Nephron (organoid): ENCODE measurements around the gene PSPN.

Experiments used
- H3K27ac Mint-ChIP-seq, 3 experiments: 2 replicates each; pipeline ENCODE4 v1.8.0; 2020; ENCODE audit warnings: mixed read lengths in 3 of 3, mild to moderate bottlenecking in 2 of 3, moderate library complexity in 1 of 3
- H3K27me3 Mint-ChIP-seq: 2 replicates; pipeline ENCODE4 v1.8.0; 2021; ENCODE audit warnings: low read depth, mild to moderate bottlenecking, moderate library complexity, mixed read lengths
- H3K36me3 Mint-ChIP-seq: 2 replicates; pipeline ENCODE4 v1.8.0; 2020; ENCODE audit warnings: low read depth, mixed read lengths
- H3K4me1 Mint-ChIP-seq: 2 replicates; pipeline ENCODE4 v1.8.0; 2020; ENCODE audit warnings: mixed read lengths
- H3K4me3 Mint-ChIP-seq, 3 experiments: 2 replicates each; pipeline ENCODE4 v1.8.0; 2020; ENCODE audit warnings: mild to moderate bottlenecking in 3 of 3, mixed read lengths in 3 of 3, moderate library complexity in 2 of 3
- H3K9me3 Mint-ChIP-seq: 2 replicates; pipeline ENCODE4 v1.8.0; 2020; ENCODE audit warnings: mixed read lengths
- TF ChIP-seq, protein P1 (sequence below), 3 experiments: fragments of 200-600 bp; sonication (generic); IDR thresholded peaks; one replicate each; pipeline ENCODE4 v1.5.0; 2021; ENCODE audit warnings: antibody characterized with exemption in 3 of 3; ENCODE audit not compliant: unreplicated experiment in 3 of 3

The PSPN gene

DNA sequence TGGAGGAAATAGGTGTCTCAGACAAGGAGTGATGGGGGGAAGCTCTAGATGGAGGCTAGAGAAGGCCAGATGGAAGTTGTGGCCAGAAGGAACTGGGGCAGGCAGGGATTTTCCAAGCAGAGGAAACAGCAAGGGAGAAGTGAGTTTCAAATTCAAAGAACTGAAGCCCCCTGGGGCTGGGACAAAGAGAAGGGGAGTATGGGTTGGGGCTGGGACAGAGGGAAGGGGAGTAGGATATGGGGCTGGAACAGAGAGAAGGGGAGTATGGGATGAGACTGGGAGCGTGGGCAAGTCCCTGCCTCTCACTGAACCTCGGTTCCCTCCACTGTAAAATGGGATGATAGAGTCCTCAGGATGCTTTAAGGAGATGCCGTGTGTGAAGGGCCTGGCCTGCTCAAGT, 19.1 kb upstream of the PSPN start:
- Mint-ChIP-seq H3K36me3 (peaks cover 8% of the 10 kb centered on the region), H3K4me1 (peaks cover 25% of the 10 kb centered on the region), H3K9me3 (no peaks in the 10 kb centered on the region), H3K27ac (peak overlapping the region; percentile 99), H3K4me3 (peak overlapping the region; percentile 67 to 76 (median 76)), H3K27me3 (no peaks in the 10 kb centered on the region)
- TF ChIP-seq, protein P1, sequence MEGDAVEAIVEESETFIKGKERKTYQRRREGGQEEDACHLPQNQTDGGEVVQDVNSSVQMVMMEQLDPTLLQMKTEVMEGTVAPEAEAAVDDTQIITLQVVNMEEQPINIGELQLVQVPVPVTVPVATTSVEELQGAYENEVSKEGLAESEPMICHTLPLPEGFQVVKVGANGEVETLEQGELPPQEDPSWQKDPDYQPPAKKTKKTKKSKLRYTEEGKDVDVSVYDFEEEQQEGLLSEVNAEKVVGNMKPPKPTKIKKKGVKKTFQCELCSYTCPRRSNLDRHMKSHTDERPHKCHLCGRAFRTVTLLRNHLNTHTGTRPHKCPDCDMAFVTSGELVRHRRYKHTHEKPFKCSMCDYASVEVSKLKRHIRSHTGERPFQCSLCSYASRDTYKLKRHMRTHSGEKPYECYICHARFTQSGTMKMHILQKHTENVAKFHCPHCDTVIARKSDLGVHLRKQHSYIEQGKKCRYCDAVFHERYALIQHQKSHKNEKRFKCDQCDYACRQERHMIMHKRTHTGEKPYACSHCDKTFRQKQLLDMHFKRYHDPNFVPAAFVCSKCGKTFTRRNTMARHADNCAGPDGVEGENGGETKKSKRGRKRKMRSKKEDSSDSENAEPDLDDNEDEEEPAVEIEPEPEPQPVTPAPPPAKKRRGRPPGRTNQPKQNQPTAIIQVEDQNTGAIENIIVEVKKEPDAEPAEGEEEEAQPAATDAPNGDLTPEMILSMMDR (IDR thresholded peaks at IDR 0.05; ENCODE audit: unreplicated experiment in 3 of 3) = no peak

DNA sequence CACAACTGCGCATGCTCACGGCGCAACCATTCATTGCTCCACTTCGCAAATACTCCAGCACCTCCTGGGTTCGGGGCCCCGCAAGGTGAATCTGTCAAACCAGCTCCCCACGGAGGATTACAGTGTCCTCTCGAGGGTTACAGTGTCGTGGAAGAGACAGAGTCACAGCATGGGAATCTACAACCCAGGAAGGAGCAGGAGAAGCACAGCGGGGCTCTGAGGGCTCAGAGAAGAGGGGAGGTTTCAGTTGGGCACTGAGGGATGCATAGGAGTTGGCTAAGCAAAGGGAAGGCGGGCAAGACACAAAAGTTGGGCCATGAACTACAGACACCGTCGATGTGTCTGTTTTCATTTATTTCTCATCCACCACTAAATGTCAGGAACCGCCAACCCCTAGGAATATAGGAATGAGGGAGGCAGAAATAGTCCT, 18.3 kb upstream of the PSPN start:
- H3K27ac Mint-ChIP-seq = peak overlapping the region; percentile 99
- no peaks in the 10 kb centered on the region for H3K27me3 Mint-ChIP-seq
- TF ChIP-seq, protein P1 (IDR thresholded peaks at IDR 0.05; ENCODE audit: unreplicated experiment in 3 of 3) = no peak
- peak overlapping the region; percentile 94 to 97 (median 95) for H3K4me3 Mint-ChIP-seq
- H3K4me1 Mint-ChIP-seq = peaks cover 25% of the 10 kb centered on the region
- peaks cover 12% of the 10 kb centered on the region for H3K36me3 Mint-ChIP-seq
- no peaks in the 10 kb centered on the region for H3K9me3 Mint-ChIP-seq

DNA sequence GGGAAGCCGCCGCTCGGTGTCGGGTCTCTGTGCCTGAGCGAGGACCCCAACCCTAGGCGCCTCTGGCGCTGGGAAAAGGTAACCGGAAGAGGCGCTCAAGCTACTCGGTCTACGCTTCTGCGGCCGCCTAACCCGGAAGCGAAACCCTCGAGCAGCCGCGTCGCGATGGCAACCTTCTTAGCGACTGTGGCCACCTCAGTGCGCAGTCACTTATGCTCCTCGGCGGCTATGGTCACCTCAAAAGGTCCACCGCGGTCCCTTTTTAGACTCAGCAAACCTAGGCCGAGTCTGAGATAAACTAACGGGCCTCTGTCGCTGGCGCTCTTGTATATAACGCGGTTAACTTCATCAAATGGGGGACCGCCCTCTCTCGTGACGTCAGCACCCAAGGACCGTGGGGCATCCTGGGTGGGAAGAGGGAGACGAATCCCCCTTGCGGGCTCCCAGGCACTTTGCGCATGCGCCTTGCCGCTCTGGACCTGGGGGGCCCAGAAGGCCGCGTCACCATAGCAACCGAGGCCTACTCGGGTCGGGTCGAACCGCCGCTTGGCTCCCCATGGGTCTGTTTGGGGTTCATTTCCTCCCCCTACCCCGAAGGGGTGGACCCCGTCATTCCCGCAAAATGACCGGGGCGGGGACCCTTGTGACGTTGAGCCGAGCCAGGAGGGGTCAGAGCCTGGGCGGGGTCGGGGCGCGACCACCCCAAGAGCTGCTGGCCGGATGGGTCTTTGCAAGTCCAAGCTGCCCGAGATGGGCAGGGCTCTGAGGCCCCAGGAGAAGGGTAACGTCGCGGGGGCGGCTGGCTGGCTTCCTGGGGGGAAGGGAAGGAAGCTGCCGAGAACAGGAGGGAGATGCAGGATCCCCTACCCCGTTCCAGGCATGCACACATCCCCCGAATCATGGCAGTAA, 17.6 kb upstream of the PSPN start, which contains the start of gene GTF2F1:
Gene GTF2F1 (minus strand): TSS at position 91 of the 909 bp plus-strand sequence. CDS start 169 bp downstream, outside the sequence.
- Mint-ChIP-seq H3K27ac (peak within 1 kb of the TSS; percentile 99), H3K9me3 (no peaks in the 10 kb centered on the region), H3K4me1 (peaks cover 25% of the 10 kb centered on the region), H3K36me3 (peaks cover 15% of the 10 kb centered on the region), H3K4me3 (peak within 1 kb of the TSS; percentile 94 to 97 (median 95)), H3K27me3 (no peaks in the 10 kb centered on the region)
- TF ChIP-seq, protein P1 (IDR thresholded peaks at IDR 0.05; ENCODE audit: unreplicated experiment in 3 of 3) = peak in 2 of 3 experiments; percentile 20 to 21

DNA sequence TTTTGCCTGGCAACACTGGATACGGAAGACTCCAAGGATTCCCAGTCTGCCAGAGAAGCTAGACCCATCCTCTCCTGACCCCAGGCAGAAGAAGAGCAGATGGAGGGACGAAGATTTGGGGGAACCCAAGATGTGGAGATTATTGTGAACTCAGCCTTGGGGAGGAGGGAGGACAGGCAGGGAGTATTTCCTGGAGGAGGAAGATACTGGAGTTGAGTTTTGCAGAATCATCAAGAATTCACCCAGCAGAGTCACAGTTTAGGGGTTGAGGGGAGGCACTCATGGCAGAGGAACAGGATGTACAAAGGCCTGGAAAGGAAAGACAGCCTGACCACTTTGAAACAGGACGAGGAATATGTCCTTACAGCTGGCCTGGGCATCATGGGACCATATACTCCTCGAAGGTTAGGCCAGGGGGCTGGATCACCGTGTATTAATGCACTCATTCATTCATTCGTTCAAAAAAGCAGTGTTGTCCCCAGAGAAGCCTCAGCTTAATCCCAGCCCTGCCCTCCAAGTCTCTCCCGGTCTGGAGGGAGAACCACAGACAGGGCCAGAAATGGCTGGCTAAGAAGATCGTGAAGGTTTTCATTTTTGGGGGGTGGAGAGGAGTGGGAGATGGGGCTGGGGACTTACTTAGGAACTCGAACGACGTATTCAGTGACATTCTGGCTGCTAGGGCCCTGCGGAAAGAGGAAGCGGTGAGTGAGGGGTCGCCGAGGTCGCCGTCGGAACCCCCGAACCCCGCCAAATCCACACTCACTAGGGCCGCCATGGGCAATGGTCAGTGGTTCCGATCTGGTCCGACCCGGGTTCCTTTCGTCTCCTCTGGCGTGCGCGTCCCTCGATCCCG, 16.7 kb upstream of the PSPN start:
- H3K9me3 Mint-ChIP-seq = no peaks in the 10 kb centered on the region
- peaks cover 25% of the 10 kb centered on the region for H3K4me1 Mint-ChIP-seq
- H3K4me3 Mint-ChIP-seq = peak overlapping the region; percentile 94 to 97 (median 95)
- TF ChIP-seq, protein P1 (IDR thresholded peaks at IDR 0.05; ENCODE audit: unreplicated experiment in 3 of 3) = no peak
- H3K27me3 Mint-ChIP-seq = no peaks in the 10 kb centered on the region
- peak overlapping the region; percentile 99 for H3K27ac Mint-ChIP-seq
- H3K36me3 Mint-ChIP-seq = peaks cover 18% of the 10 kb centered on the region

DNA sequence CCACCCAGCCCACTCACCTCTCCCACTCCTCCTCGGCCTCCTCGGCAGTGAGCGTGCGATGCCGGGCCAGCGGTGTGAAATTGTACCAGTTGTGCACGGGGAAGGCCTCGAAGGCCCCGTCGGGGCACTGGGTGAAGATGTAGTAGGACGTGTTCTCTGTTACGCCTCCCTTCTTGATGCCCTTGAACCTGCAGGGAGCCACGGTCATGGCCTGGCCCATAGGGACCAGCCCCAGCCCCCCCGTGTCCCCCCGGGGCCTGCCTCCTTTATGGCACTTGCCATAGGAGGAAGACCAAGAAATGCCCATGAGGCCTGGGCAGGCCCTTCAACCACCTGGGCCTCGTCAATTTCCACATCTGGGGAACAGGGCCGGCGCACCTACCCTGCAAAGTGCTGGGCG, 11.6 kb upstream of the PSPN start:
- Mint-ChIP-seq H3K27me3 (no peaks in the 10 kb centered on the region), H3K27ac (no peak overlapping the region), H3K9me3 (no peaks in the 10 kb centered on the region), H3K4me3 (no peak overlapping the region), H3K36me3 (peaks cover 49% of the 10 kb centered on the region), H3K4me1 (peaks cover 14% of the 10 kb centered on the region)
- TF ChIP-seq, protein P1 (IDR thresholded peaks at IDR 0.05; ENCODE audit: unreplicated experiment in 3 of 3) = no peak
